Stimulated activated CD4-positive, alpha-beta T cell treated with anti-CD3 and anti-CD28 coated beads, Interleukin-1b, Interleukin-23, amount 100 ng/mL, for 4 hours (primary cell): ENCODE measurements around the gene PRKCE.
"Not testable (repeated sequence)": the region's sequence is repeated elsewhere in the genome, so short reads cannot be mapped to it uniquely, and the experiment has no call there.

ENCODE experiments used
- DNase-seq, 2 donors: peaks; one replicate each; pipeline ENCODE4 v3.0.0-alpha.2; 2020; ENCODE audit warnings: low read depth in 2 of 2

Gene PRKCE

GRCh38 chr2:45909171-45909565 is 257.7 kb downstream of the PRKCE start:
- DNase-seq: no peak

GRCh38 chr2:45909677-45910191 is 258.3 kb downstream of the PRKCE start:
- DNase-seq: no peak

- DNase-seq: no peak
Measured at GRCh38 chr2:45910473-45911060, 259.1 kb downstream of the PRKCE start.

- DNase-seq: no peak
Measured at GRCh38 chr2:45911538-45911937, 260.1 kb downstream of the PRKCE start.

GRCh38 chr2:45912109-45912508 is 260.6 kb downstream of the PRKCE start:
- DNase-seq: no peak

GRCh38 chr2:45913539-45913938 is 262.1 kb downstream of the PRKCE start:
- DNase-seq: no peak

GRCh38 chr2:45915523-45915922 is 264.0 kb downstream of the PRKCE start:
- DNase-seq: no peak

GRCh38 chr2:45917561-45918176 is 266.2 kb downstream of the PRKCE start:
- DNase-seq: not testable (repeated sequence)

GRCh38 chr2:45918463-45919159 is 267.1 kb downstream of the PRKCE start:
- DNase-seq: no peak

- no peak for DNase-seq
Measured at GRCh38 chr2:45919160-45919650, 267.7 kb downstream of the PRKCE start.

GRCh38 chr2:45919711-45920111 is 268.2 kb downstream of the PRKCE start:
- DNase-seq: no peak

GRCh38 chr2:45921921-45922320 is 270.4 kb downstream of the PRKCE start:
- DNase-seq: no peak

- DNase-seq: no peak
Measured at GRCh38 chr2:45922577-45922988, 271.1 kb downstream of the PRKCE start.

- DNase-seq: no peak
Measured at GRCh38 chr2:45923701-45924100, 272.2 kb downstream of the PRKCE start.

GRCh38 chr2:45925026-45925425 is 273.6 kb downstream of the PRKCE start:
- no peak for DNase-seq

- no peak for DNase-seq
Measured at GRCh38 chr2:45925636-45926366, 274.3 kb downstream of the PRKCE start.

GRCh38 chr2:45928946-45929345 is 277.5 kb downstream of the PRKCE start:
- DNase-seq: no peak

- no peak for DNase-seq
Measured at GRCh38 chr2:45929674-45930395, 278.4 kb downstream of the PRKCE start.

- DNase-seq: no peak
Measured at GRCh38 chr2:45930396-45930792, 278.9 kb downstream of the PRKCE start.

GRCh38 chr2:45932278-45932975 is 281.0 kb downstream of the PRKCE start:
- no peak for DNase-seq
